Activated CD4-positive, alpha-beta T cell treated with anti-CD3 and anti-CD28 coated beads, Interleukin-2, amount 10 ng/mL, durations not matched to agents 7 days and 5 days (primary cell): ENCODE results near the gene PLS3. TPM values are rescaled to one million over a fixed set of nuclear protein-coding genes. Genes with fewer than 3 reads are reported as not detected.
A peak's percentile ranks its signal among the peaks of the same experiment; 100 is the strongest.

Experiments used
- CTCF ChIA-PET: fragments of 350-600 bp; sonication (Branson Sonifier 250); formaldehyde crosslinking; loops from one replicate; lab custom pipeline; 2021; ENCODE audit warnings: antibody characterized with exemption; lab: Charles Lee
- POLR2A ChIA-PET: fragments of 350-600 bp; sonication (Branson Sonifier 250); formaldehyde crosslinking; loops from one replicate; lab custom pipeline; 2021; ENCODE audit warnings: antibody characterized with exemption; lab: Charles Lee
- DNase-seq: peaks from one replicate; pipeline ENCODE4 v3.0.0-alpha.2; 2020
- H3K27ac Mint-ChIP-seq: one replicate; pipeline ENCODE4 v1.8.0; 2021; ENCODE audit warnings: mild to moderate bottlenecking, moderate library complexity, mixed read lengths
- H3K27me3 Mint-ChIP-seq: one replicate; pipeline ENCODE4 v1.8.0; 2021; ENCODE audit warnings: mixed read lengths
- H3K36me3 Mint-ChIP-seq: one replicate; pipeline ENCODE4 v1.8.0; 2021; ENCODE audit warnings: low read depth, mixed read lengths
- H3K4me1 Mint-ChIP-seq: one replicate; pipeline ENCODE4 v1.8.0; 2021; ENCODE audit warnings: mixed read lengths
- H3K4me3 Mint-ChIP-seq: one replicate; pipeline ENCODE4 v1.8.0; 2021; ENCODE audit warnings: mild to moderate bottlenecking, moderate library complexity, mixed read lengths
- H3K9me3 Mint-ChIP-seq: one replicate; pipeline ENCODE4 v1.8.0; 2021; ENCODE audit warnings: mixed read lengths
- total RNA-seq, 2 experiments: library from RNA; stranded (reverse); gene quantifications; one replicate each; pipeline ENCODE4 v1.2.3, GENCODE V29; 2021

PLS3 gene
- total RNA-seq, 2 experiments from 2014 or later = 0.29 to 0.30 TPM

DNA sequence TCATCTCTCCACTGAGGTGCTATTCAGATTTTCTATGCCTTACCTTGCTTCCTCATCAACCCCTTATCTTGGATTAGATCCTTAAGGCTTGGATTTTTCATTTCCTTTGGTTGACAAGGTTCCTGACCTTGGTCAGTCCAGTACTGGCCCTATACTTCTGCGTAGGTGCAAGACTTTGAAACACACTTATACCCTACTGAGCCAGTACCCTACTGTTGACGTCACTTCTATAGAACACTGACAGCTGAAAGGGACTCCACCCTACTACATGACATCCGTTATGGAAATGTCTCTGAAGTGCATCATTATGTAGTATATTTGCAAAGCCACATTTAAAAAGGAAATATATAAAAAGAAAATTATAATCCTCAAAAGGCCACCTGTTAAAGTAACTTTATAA lies 12.0 kb upstream of the PLS3 start:
- Mint-ChIP-seq H3K9me3 (no peaks in the 10 kb centered on the region), H3K27me3 (no peaks in the 10 kb centered on the region), H3K36me3 (no peaks in the 10 kb centered on the region), H3K27ac (no peak overlapping the region), H3K4me1 (no peaks in the 10 kb centered on the region), H3K4me3 (no peak overlapping the region)
- no peak for DNase-seq
- ChIA-PET CTCF (no interaction called here), POLR2A (no interaction called here)

DNA sequence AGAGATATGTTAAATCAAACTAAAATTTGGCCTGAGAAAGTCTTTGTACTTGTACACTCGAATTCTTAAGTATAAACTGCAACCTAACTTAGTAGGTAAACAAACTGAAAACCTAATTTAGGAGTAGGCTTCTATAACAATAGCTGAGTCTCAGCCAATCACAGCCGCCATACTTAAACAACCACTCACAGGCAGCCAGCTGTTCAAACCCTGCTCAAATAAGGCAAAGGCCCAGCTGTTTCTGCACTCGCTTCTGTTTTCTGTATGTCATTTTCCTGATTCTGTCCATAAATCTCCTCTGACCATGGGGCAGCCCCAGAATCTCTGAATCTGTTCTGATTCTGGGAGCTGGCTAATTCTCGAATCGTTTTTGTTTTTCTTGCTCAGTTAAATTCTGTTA lies 7.8 kb upstream of the PLS3 start:
- ChIA-PET POLR2A (no interaction called here), CTCF (interaction anchor here (0.5 kb wide), 1 partner anchor 10 kb away, joined by 4 read pairs; no protein-coding TSS in a partner anchor)
- Mint-ChIP-seq H3K4me3 (no peak overlapping the region), H3K27ac (no peak overlapping the region), H3K27me3 (peaks cover 1% of the 10 kb centered on the region), H3K4me1 (no peaks in the 10 kb centered on the region), H3K9me3 (no peaks in the 10 kb centered on the region), H3K36me3 (no peaks in the 10 kb centered on the region)
- no peak for DNase-seq

DNA sequence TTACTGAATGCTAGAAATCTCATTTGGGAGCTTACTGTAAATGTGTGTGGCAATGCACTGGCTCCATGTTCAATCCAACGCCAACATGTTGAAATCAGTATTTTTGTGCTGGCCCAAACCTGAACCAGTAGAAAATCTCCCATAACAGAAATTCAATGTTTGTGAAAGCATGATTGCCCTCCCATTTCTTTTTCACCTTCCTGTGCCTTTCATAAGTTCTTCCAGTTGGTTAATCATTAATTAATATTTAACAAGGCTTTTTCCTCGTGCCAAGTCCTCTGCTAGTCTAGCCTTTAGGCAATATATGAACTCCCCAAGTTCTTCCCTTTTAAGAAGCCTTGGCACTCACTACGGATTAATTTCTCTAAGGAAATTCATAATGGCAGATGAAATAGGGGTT lies 1.3 kb upstream of the PLS3 start:
- Mint-ChIP-seq H3K27me3 (peaks cover 24% of the 10 kb centered on the region), H3K36me3 (no peaks in the 10 kb centered on the region), H3K27ac (no peak overlapping the region), H3K4me1 (peaks cover 4% of the 10 kb centered on the region), H3K4me3 (no peak overlapping the region), H3K9me3 (no peaks in the 10 kb centered on the region)
- POLR2A ChIA-PET = no interaction called here
- no peak for DNase-seq
- CTCF ChIA-PET = no interaction called here

DNA sequence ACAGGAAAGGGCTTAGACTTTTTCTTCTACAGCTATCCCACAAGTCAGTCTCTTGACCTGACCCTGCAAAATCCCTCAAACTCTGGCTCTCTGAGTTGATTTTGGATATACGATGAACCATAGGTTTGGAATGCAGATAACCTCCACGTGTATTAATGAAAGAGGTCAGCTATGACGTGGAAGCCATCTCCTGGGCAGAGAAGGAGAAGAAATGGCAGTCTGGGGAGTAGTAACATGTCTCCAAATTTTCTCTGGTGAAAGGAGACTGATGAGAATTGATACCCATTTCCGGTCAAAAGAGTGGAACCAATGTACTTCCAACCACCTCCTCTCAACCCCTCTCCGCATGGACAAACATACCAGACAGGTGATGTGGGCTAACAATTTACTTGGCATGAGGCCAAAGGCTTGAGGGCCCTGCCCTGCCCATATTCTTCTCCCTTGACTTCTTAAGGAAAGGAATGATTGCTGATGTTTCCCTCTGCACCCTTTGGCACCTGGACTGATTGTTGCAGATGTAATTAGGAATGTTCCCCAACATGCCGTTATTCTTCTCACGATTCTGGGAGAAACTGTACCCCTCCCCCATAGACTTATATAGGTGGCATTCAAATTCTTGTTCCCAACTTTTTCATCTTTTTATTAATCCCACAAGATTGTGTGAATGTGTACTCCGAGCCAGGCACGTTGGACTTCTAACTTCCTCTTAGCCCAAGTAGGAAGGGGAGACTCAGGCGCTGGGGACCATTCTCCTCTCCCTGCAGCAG lies 580 bp upstream of the PLS3 start:
- DNase-seq = no peak
- H3K4me3 Mint-ChIP-seq = peak overlapping the region; percentile 55
- H3K27ac Mint-ChIP-seq = no peak overlapping the region
- peaks cover 4% of the 10 kb centered on the region for H3K4me1 Mint-ChIP-seq
- peaks cover 24% of the 10 kb centered on the region for H3K27me3 Mint-ChIP-seq
- ChIA-PET POLR2A (no interaction called here), CTCF (no interaction called here)
- H3K9me3 Mint-ChIP-seq = no peaks in the 10 kb centered on the region
- H3K36me3 Mint-ChIP-seq = no peaks in the 10 kb centered on the region

DNA sequence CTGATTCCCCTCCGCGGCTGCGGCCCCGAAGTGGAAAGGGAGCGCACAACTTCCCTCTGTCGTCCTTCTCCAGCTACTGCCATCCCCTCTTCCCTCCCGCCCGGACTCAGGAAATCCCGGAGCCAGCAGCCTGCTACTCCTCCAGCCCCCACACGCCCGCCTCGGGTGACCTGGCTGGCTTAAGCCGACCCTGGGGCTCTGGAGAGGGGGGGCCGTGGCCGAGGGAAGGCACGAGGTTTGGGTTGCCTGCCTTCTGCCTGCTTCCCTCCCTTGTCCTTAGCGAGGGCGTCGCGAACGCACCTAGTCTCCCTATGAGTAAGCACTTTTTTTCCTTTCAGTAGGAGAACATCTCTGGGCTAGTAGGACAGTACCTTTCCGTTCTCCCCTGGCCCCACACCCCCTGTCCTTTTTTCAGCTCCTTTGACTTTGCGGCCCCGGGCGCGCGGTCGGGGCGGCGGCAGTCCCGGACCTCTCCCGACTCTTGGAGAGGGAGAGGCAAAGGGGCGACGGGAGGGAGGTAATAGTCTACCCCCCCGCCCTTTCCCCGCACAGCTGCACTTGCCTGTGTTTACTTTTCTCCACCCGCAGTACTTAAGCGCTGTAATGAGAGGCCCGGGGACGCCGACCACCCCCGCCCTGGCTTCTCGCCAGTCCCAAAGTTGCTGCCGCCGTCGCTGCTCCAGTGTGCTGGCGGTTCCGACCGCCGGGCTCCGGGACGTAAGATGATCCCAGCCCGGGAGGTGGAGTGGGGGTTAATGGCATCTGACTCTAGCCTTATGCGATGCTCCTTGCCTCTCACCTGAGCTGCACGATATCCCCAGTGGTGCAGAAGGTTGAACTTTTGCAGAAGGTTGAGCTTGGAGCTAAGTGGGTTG lies 868 bp downstream of the PLS3 start:
- CTCF ChIA-PET = no interaction called here
- DNase-seq = no peak
- Mint-ChIP-seq H3K27ac (no peak overlapping the region), H3K4me1 (peaks cover 4% of the 10 kb centered on the region), H3K9me3 (no peaks in the 10 kb centered on the region), H3K27me3 (peaks cover 24% of the 10 kb centered on the region), H3K4me3 (peak overlapping the region; percentile 55), H3K36me3 (no peaks in the 10 kb centered on the region)
- POLR2A ChIA-PET = no interaction called here

DNA sequence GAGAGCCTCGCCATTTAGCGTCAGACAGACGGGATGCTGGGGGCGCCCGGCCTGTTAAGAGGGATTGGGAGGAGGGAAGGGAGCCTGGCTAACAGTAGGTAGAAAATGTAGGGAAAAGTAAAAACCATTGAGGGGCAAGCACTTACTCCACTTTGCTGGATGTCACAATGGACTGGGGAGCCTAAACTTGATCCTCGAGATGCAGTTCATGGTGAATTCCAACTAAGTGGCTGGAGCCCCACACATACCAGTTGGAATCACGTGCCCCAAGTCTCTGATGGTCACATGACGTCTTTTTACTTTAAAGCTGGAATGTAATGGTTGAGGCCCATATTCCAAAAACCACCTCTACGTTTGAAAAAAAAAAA lies 1.5 kb downstream of the PLS3 start:
- Mint-ChIP-seq H3K9me3 (no peaks in the 10 kb centered on the region), H3K36me3 (no peaks in the 10 kb centered on the region), H3K27ac (no peak overlapping the region), H3K4me3 (no peak overlapping the region), H3K27me3 (peaks cover 24% of the 10 kb centered on the region), H3K4me1 (peaks cover 4% of the 10 kb centered on the region)
- POLR2A ChIA-PET = no interaction called here
- DNase-seq = no peak
- CTCF ChIA-PET = no interaction called here

DNA sequence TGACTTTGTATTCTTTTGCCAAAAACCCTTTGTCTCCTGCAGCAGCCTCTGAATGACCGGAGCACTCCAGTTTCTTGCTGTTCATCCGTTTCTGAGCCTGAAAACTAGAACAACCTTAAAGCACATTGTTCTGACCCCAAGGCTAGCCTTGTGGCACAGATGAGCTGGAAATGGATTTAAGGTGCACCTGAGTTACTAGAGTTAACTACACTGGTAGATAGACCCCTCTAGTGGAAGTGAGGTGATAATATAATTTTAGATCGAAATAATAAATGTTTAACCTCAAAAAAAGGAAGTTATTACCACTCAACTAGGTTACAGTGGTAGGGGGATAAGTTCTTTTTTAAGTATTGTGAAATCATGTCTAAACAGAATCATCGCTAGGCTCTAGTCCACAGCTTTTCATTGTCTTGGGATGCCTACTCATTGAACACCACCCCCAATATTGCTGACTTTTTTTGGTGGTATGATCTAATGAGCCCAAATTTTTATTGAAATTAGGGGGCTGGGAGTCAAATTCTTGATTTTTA lies 2.7 kb downstream of the PLS3 start:
- Mint-ChIP-seq H3K4me1 (peaks cover 4% of the 10 kb centered on the region), H3K27me3 (peaks cover 21% of the 10 kb centered on the region), H3K27ac (no peak overlapping the region), H3K9me3 (no peaks in the 10 kb centered on the region), H3K4me3 (no peak overlapping the region), H3K36me3 (no peaks in the 10 kb centered on the region)
- ChIA-PET CTCF (no interaction called here), POLR2A (no interaction called here)
- DNase-seq = no peak

DNA sequence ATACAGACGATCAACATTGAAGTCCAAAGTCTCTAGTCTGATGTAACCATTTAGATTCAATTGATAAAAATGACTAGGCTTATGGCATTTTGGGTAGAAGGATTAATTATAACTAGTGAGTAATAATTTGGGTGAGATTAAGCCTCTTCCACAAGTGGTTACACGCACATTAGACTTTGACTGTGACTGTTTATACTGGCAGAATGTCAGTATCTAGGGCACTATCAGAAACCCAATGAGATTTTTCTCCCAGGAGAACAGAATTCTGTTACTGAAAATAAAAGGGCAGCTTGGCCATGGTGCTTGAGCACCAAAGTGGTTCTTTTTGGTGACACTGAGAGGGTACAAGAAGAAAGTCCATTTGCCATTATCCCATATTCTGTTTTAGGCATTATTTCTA lies 3.3 kb downstream of the PLS3 start:
- Mint-ChIP-seq H3K36me3 (no peaks in the 10 kb centered on the region), H3K4me3 (no peak overlapping the region), H3K4me1 (peaks cover 4% of the 10 kb centered on the region), H3K27ac (no peak overlapping the region), H3K9me3 (no peaks in the 10 kb centered on the region), H3K27me3 (peaks cover 21% of the 10 kb centered on the region)
- CTCF ChIA-PET = no interaction called here
- DNase-seq = no peak
- POLR2A ChIA-PET = no interaction called here

DNA sequence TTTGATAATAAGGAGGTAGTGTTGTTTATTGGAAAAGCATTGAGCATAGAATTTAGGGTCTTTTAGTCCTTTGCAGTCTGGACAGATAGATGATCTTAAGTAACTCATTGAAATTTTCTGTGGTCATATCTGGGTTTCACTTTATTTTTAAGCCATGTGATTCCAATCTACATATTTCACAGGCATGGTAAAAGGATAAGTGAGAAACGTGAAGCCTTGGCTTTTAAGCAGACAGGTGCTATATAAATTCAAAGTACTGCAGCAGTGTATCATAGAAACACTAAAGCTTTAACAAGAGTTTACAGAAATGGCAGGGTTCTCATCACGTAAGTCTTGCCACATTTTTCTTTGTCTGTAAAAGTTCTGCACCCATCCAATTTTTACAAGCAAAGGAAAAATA lies 4.9 kb downstream of the PLS3 start:
- no peak for DNase-seq
- Mint-ChIP-seq H3K9me3 (no peaks in the 10 kb centered on the region), H3K27ac (no peak overlapping the region), H3K36me3 (no peaks in the 10 kb centered on the region), H3K4me3 (no peak overlapping the region), H3K27me3 (peaks cover 17% of the 10 kb centered on the region), H3K4me1 (peaks cover 4% of the 10 kb centered on the region)
- ChIA-PET CTCF (no interaction called here), POLR2A (no interaction called here)

DNA sequence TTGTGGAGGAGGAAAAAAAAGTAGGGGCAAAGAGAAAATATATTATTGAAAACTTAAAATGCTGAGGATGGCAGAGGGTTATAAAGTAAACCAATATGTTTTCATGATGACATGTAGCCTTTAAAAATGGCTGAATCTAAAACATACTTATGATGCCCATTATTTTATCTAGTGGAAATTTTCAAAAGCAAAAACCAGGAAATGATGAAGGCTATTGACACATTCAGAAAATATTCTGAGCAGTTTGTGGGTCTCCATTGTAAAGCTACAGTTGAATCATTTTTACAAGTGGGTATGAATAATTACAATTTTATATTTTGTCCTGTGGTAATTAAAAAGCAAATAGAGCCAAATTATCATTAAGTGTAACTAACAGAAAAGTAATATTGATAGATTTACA lies 10.7 kb downstream of the PLS3 start:
- Mint-ChIP-seq H3K27me3 (no peaks in the 10 kb centered on the region), H3K4me3 (no peak overlapping the region), H3K36me3 (no peaks in the 10 kb centered on the region), H3K9me3 (no peaks in the 10 kb centered on the region), H3K27ac (no peak overlapping the region), H3K4me1 (no peaks in the 10 kb centered on the region)
- ChIA-PET CTCF (interaction anchor here (0.5 kb wide), 1 partner anchor 16 kb away, joined by 4 read pairs; no protein-coding TSS in a partner anchor), POLR2A (no interaction called here)
- DNase-seq = no peak

DNA sequence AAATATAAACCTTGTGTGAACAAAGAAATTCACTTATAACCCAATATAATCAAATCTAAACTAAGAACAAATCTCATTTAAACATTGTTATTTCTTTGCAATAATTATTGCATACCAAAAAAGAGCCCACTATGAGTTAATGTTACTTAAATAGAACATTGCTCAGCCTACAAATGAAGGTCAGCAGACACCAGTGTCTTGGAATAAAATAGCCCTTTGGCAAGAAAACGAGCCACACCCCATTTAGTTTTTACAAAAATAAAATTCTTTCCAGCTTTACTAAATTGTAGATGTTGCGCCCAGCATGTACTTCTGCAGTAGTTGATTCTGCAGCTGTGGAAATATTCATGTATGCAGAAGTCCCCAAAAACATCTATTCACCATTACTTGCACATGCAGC lies 12.2 kb downstream of the PLS3 start:
- H3K27ac Mint-ChIP-seq = no peak overlapping the region
- no peaks in the 10 kb centered on the region for H3K36me3 Mint-ChIP-seq
- H3K4me1 Mint-ChIP-seq = no peaks in the 10 kb centered on the region
- H3K27me3 Mint-ChIP-seq = no peaks in the 10 kb centered on the region
- ChIA-PET POLR2A (no interaction called here), CTCF (no interaction called here)
- DNase-seq = no peak
- H3K9me3 Mint-ChIP-seq = no peaks in the 10 kb centered on the region
- no peak overlapping the region for H3K4me3 Mint-ChIP-seq

DNA sequence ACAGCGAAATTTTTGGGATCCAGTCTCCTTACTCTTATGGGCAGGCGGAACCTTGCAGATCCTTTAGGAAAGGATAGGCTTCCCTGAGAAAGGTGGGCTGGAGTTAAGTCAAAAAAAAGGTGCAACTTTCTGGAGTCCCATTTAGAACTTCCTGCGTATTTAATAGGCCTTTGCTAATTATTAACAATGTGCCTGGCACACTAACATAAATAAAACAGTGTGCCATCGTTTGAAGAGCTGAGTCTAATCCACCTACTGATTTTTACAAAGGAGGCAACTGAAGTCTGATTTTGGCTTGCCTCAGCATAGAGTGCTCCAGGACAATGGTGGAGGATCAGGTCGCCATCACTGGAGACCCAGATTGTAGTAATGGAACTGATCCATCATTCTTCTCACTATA lies 15.7 kb downstream of the PLS3 start:
- Mint-ChIP-seq H3K4me3 (no peak overlapping the region), H3K36me3 (no peaks in the 10 kb centered on the region), H3K27ac (no peak overlapping the region), H3K9me3 (no peaks in the 10 kb centered on the region), H3K4me1 (no peaks in the 10 kb centered on the region), H3K27me3 (no peaks in the 10 kb centered on the region)
- POLR2A ChIA-PET = no interaction called here
- DNase-seq = no peak
- CTCF ChIA-PET = no interaction called here

DNA sequence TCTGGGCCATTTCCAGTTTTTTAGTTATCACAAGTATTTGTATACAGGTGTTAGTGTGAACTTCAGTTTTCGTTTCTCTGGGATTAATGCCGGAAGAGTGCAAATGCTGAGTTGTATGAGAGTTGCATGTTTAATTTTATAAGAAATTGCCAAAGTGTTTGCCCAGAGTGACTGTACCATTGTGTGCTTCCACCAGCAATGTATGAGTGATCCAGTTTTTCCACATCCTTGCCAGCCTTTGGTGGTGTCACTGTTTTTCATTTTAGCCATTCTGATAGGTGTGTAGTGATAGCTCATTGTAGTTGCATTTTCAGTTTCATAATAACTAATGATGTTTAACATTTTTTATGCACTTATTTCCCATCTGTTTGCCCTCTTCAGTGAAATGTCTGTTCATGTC lies 18.4 kb downstream of the PLS3 start:
- no peaks in the 10 kb centered on the region for H3K9me3 Mint-ChIP-seq
- ChIA-PET CTCF (no interaction called here), POLR2A (no interaction called here)
- DNase-seq = no peak
- no peaks in the 10 kb centered on the region for H3K27me3 Mint-ChIP-seq
- no peaks in the 10 kb centered on the region for H3K36me3 Mint-ChIP-seq
- H3K4me1 Mint-ChIP-seq = peaks cover 2% of the 10 kb centered on the region
- no peak overlapping the region for H3K4me3 Mint-ChIP-seq
- H3K27ac Mint-ChIP-seq = no peak overlapping the region
